ENCODE measurements around the gene PLGLB2.
"Not testable (repeated sequence)": the region's sequence is repeated elsewhere in the genome, so short reads cannot be mapped to it uniquely, and the experiment has no call there.

PLGLB2 gene

GRCh38 chr2:87747791-87748190 is at the start of gene PLGLB2:
PLGLB2 (plus strand) TSS chr2:87748087; CDS start chr2:87748154, 67 bp downstream.
- not testable (repeated sequence) for DNase-seq

GRCh38 chr2:87704572-87705323 is 43.1 kb upstream of the PLGLB2 start:
- not testable (repeated sequence) for DNase-seq

- not testable (repeated sequence) for DNase-seq
Measured at GRCh38 chr2:87708368-87708767, 39.5 kb upstream of the PLGLB2 start.

GRCh38 chr2:87727940-87728599 is 19.8 kb upstream of the PLGLB2 start:
- DNase-seq: not testable (repeated sequence)

- DNase-seq: not testable (repeated sequence)
Measured at GRCh38 chr2:87740928-87741327, 7.0 kb upstream of the PLGLB2 start.

- not testable (repeated sequence) for DNase-seq
Measured at GRCh38 chr2:87742393-87743108, 5.3 kb upstream of the PLGLB2 start.

GRCh38 chr2:87743638-87744037 is 4.2 kb upstream of the PLGLB2 start:
- not testable (repeated sequence) for DNase-seq

- DNase-seq: not testable (repeated sequence)
Measured at GRCh38 chr2:87745353-87745951, 2.4 kb upstream of the PLGLB2 start.

GRCh38 chr2:87748524-87748923 is 637 bp downstream of the PLGLB2 start:
- DNase-seq: not testable (repeated sequence)

- DNase-seq: not testable (repeated sequence)
Measured at GRCh38 chr2:87750560-87750959, 2.7 kb downstream of the PLGLB2 start.

- DNase-seq: not testable (repeated sequence)
Measured at GRCh38 chr2:87754759-87755158, 6.9 kb downstream of the PLGLB2 start.
